Stimulated activated CD4-positive, alpha-beta T cell treated with anti-CD3 and anti-CD28 coated beads, TNF-alpha, amount 100 ng/mL, for 1 hour (primary cell): Measurements from ENCODE around the gene RPTOR.
"Not testable (repeated sequence)": the region's sequence is repeated elsewhere in the genome, so short reads cannot be mapped to it uniquely, and the experiment has no call there.

Experiments
- DNase-seq, 3 donors: peaks; one replicate each; pipeline ENCODE4 v3.0.0-alpha.2; 2020; ENCODE audit warnings: low read depth in 3 of 3, low spot score in 1 of 3

The RPTOR gene

GRCh38 chr17:80740141-80740540, 195.5 kb downstream of the RPTOR start:
- DNase-seq: no peak

GRCh38 chr17:80742091-80742490, 197.5 kb downstream of the RPTOR start:
- DNase-seq: no peak

GRCh38 chr17:80742581-80743180, 198.0 kb downstream of the RPTOR start:
- DNase-seq: no peak

GRCh38 chr17:80743181-80743771, 198.6 kb downstream of the RPTOR start:
- no peak for DNase-seq

- DNase-seq: not testable (repeated sequence)
Observed at GRCh38 chr17:80743973-80744372, 199.3 kb downstream of the RPTOR start.

GRCh38 chr17:80744725-80745124, 200.1 kb downstream of the RPTOR start:
- not testable (repeated sequence) for DNase-seq

GRCh38 chr17:80745183-80745582, 200.5 kb downstream of the RPTOR start:
- no peak for DNase-seq

- DNase-seq: no peak
Observed at GRCh38 chr17:80746262-80746935, 201.8 kb downstream of the RPTOR start.

GRCh38 chr17:80747469-80747868, 202.8 kb downstream of the RPTOR start:
- DNase-seq: no peak

GRCh38 chr17:80749611-80750010, 205.0 kb downstream of the RPTOR start:
- DNase-seq: no peak

GRCh38 chr17:80750263-80750662, 205.6 kb downstream of the RPTOR start:
- no peak for DNase-seq

GRCh38 chr17:80751070-80751945, 206.7 kb downstream of the RPTOR start:
- DNase-seq: no peak

GRCh38 chr17:80751946-80752581, 207.4 kb downstream of the RPTOR start:
- no peak for DNase-seq

- DNase-seq: no peak
Observed at GRCh38 chr17:80753685-80754345, 209.2 kb downstream of the RPTOR start.

GRCh38 chr17:80754846-80755245, 210.2 kb downstream of the RPTOR start:
- DNase-seq: no peak

GRCh38 chr17:80755650-80756405, 211.2 kb downstream of the RPTOR start:
- DNase-seq: no peak

GRCh38 chr17:80758481-80759376, 214.1 kb downstream of the RPTOR start:
- DNase-seq: no peak

GRCh38 chr17:80759377-80759673, 214.7 kb downstream of the RPTOR start:
- DNase-seq: no peak

GRCh38 chr17:80760511-80760911, 215.9 kb downstream of the RPTOR start:
- no peak for DNase-seq
